Activated CD8-positive, alpha-beta memory T cell treated with anti-CD3 and anti-CD28 coated beads, Interleukin-2, amount 50 U/mL, for 24 hours (primary cell): ENCODE results near the gene FMC1.
"Not testable (repeated sequence)": the region's sequence is repeated elsewhere in the genome, so short reads cannot be mapped to it uniquely, and the experiment has no call there.

Source experiments
- DNase-seq: peaks from one replicate; pipeline ENCODE4 v3.0.0-alpha.2; 2020; ENCODE audit errors: extremely low read depth

Gene FMC1, protein sequence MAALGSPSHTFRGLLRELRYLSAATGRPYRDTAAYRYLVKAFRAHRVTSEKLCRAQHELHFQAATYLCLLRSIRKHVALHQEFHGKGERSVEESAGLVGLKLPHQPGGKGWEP

DNA sequence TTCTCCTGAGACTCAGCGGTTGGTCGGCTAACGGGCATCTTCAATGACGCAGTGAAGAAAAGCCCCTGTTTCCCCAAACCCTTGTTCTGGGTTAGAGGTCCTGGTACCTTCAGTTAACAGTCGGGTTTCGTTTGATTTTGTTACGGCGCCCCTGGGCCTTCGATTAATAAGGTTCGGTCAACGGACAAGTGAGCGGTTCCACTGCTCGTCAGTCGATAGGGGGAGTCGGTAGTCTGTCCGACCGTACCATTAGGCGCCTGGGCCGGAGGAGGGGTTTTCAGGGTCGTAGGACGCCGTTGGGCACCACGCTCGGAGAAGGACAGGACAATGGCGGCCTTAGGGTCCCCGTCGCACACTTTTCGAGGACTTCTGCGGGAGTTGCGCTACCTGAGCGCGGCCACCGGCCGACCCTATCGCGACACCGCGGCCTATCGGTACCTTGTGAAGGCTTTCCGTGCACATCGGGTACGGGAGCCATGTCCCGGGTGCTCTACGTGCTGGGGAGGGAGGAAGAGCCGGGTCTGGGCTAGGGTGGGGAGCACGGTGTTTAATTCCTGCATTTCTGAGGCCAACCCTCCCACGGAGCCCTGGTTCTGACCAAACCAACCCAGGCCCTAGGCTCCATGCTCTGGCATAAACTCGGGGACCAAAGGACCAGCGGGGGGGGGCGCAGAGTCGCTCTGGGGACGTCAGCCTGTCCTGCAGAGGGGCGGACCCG lies at the start of gene FMC1:
FMC1 (plus strand) TSS at position 280 of the 718 bp plus-strand sequence; CDS start at position 328, 48 bp downstream.
- peak; percentile 71 for DNase-seq

DNA sequence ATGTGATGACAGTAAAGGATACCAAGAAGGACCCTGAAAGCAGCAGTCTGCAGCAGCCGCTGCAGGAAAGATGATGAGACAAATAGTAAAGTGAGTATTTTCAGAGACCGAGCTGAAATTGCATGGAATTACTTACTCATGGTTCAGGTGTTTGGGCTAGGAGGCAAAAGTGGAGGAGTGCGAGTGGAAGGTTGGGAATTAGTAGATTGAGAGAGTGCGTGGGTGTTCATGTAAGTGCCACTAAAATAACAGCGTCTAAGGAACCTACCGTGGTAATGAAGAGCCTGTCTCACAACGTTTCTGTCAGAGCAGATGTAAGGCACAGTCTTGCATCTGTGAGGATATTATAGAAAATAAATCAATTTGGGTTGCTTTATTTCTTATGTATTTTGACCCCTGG lies 48.3 kb upstream of the FMC1 start:
- DNase-seq: no peak

DNA sequence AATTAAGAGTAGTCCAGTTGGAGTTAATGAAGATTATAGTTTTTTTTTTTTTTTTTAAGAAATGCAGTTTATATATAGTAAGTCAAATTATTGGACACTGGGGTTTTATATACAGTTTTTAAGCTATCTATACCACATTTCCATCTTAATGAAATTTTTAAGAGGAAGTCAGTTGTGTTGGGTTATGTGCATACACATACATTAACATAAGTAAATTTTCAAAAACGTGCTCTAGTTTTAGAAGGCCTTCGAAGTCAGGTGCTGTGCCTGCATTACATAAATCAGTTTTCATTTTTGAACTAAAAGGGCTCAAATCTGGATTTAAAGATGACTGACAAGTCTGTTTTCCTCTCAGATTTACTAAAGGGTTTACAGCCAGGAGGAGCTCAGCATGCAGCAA lies 47.6 kb upstream of the FMC1 start:
- DNase-seq: no peak

DNA sequence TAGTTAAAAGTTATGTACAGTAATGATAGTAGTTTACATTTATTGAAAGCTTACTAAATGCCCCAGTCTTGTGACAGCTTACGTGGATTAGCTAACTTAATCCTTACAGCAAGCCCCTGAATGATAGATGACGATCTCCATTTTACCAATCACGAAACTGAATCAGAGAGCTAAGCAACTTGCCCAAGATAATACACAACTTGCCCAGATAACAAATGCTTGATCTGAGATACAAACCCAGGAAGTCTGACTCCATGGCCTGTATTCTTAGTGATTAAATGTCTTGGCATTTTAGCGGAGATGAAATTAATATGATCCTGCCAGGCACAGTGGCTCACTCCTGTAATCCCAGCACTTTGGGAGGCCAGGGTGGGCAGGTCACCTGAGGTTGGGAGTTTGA lies 46.9 kb upstream of the FMC1 start:
- DNase-seq: no peak

DNA sequence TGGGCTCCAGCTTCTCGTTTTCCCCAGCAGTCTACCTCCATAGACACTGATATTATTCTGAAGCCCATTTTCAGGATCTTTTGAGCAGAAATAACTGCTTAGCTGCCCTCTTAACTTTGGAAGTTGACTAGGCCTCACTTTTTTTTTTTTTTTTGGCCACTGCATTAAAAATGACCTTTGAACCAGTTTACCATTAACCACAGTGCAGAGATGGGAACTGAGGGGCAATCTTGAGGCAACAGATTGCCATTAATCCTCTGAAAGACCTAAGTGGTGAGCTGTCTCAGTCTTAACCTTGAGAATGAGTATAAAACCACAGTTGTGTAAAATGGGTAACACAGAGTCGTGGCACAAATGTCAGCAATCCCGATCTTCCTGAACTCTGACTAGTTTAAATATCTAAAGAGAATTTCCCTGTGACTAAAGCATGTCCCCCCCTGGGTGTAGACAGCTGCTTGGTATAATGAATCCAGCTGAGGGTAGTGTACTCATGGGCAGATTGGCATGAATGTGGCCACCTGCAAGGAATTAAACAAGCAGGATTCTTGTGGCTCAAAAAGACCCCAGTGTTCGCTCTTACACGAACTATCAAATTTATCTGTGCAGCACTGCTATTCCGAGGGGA lies 46.1 kb upstream of the FMC1 start:
- no peak for DNase-seq

DNA sequence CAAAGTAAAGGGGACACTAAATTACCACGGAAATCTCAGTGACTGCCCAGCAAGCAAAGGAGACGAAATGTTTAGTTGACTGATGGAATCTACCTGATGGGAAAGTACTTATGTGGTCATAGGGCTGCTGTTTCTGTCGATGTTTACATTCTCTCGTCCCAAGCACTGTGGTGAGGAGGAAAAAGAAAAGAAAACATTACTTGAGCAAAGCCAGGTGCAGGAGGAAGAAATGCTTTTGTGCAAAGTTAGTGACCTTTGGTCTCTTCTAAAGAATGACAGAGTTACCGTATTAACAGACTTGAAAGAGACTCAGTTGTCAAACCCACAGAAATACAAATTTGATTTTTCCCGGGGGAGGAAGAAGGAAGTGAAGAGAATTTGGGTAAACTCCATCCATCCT lies 43.3 kb upstream of the FMC1 start:
- DNase-seq: no peak

DNA sequence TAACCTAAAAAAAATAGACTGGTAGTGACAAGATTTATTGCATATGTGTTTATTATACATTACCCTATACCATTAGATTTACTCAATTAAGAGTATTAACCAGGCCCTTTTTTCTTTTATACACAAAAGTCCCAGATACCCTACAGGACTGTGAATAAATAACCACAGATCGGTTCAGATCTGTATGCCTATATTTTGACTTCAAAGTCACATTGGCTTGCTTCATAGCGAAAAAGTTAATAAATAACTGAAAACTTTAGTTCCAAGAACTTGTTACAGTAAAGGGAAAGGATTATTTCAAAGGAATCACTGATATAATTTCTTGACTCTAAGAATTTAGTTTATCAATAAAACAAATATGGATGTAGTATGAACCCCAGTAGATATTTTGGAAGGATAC lies 41.8 kb upstream of the FMC1 start:
- no peak for DNase-seq

DNA sequence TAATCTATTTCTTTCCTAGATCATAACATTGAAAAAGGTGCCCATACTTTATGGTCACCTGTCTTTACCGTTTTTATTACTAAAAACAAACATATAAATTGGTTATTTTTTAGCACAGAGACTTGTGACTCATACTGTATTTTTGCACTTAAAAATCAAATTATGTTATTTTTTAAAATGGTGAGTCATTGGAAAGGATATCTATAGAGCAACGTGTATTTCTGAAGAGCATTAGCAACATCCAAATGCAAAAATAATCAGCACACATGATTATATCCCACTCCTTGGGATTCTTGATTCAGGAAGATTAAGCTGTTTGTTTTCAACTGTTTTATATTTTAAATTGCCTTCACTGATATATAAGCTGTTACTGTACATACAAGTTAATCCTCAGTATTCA lies 40.7 kb upstream of the FMC1 start:
- no peak for DNase-seq

DNA sequence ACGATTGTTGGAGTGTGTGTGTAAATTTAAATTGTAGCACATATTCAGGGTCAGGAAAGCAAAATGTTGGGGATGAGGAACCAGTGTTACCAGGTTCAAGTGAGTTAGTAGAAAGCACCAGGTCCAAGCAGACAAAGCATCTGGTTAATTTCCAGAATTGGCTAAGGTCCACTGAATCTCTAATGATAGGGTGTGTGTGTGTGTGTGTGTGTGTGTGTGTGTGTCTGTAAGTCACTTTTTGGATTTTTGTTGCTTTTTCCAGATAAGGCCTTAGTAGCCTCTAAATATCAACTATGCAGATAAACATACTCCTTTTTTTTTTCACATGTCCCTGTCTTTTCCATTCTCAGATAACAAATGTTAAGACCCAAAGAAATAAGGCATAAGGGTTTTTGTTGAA lies 36.6 kb upstream of the FMC1 start:
- DNase-seq: no peak

DNA sequence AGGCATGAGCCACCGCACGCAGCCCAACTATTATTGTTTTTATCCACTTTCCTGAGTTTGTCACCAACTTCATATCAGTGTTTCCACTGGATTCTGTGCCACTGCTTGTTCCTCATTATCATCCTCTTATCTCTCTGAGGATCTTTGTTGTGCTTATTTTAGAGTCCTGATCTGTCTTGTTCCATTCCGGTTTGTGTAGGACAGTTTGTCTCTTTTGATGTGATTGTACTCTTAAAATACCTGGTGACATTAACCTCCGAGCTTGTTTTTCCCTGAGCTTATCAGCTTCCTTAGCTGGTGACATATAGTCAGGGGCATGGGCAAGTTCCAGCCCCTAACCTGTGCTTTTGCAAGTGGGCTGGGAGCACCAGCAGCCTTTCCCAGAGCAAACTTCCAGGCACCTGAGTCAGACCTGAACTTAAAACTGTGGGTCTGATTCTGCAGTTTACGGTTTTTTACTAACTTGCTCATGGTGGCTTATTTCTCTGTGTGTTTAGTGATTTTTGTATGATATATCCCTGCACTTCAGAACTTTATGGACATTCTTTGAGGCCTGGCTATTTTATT lies 23.1 kb upstream of the FMC1 start:
- no peak for DNase-seq

DNA sequence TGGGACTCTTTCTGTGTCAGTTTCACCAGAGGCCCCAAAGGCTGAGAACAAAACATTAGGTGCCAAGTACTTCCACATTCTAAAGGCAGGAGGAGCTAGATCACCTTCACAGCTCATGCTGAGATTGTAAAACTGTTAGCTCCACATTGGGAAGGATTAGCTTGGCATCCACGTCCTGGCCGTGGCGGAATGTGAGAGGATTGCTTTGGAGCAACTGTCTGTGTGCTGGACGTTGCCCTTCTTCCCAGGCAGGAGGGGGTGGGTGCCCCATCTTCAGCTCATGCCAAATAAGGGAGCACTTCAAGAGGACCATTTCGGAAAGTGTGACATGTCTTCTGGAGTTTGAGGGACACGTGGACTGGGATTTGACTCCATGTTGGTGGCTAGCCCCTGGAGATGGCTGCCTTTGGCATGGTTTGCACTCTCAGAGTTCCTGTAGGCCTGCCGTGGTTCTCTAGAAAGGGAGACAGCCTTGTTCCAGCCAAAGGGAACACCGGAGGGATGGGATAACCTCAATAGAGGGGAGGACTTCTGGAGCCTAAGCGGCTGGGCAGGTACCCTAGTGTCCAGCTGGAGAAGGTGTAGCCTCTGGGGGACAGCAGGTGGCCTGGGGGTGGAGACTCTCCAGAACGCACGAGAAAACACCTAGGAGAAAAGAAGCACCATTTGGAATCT lies 19.9 kb upstream of the FMC1 start:
- DNase-seq: no peak

DNA sequence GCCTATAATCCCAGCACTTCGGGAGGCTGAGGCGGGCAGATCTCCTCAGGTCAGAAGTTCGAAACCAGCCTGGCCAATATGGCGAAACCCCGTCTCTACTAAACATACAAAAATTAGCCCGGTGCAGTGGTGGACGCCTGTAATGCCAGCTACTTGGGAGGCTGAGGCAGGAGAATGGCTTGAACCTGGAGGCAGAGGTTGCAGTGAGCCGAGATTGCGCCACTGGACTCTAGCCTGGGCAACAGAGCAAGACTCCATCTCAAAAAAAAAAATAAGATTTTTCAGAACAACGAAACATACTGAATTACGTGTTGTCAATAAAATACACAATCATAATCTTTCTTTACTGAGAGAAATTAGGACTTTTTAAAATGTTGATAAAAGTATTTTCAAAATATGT lies 16.4 kb upstream of the FMC1 start:
- not testable (repeated sequence) for DNase-seq

DNA sequence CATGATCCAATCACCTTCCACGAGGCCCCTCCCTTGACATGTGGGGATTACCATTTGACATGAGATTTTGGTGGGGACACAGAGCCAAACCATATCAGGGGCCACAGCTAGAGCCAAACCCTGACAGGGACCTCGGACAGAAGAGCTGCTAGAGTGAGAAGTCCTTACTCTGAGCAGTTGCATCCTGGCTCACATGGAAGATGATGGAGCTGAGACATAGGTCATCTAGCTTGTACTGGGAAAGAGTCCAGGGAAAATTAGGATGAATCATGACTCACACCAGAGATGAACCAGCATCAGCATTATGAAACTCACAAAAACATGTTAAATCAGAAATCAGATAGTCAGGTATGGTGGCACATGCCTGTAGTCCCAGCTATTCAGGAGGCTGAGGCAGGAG lies 12.8 kb upstream of the FMC1 start:
- no peak for DNase-seq

DNA sequence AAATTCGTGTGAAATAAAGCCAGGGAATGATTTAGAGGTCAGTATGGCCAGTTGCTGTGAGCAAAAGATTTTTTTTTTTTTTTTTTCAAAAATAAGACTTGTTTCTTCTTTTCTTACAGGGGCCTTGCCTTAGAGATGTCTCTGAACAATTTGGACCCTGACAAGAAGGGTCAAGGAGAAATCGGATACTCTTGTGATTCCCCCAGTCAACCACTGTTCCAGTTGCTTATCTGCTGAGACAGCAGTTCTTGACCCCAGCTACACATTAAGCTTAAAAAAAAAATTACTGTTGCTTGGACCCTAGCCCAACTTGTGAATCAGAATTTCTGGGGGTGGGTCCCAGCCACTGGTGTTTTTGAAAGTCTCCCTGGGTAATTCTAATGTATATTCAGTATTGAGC lies 12.0 kb upstream of the FMC1 start:
- DNase-seq: no peak

DNA sequence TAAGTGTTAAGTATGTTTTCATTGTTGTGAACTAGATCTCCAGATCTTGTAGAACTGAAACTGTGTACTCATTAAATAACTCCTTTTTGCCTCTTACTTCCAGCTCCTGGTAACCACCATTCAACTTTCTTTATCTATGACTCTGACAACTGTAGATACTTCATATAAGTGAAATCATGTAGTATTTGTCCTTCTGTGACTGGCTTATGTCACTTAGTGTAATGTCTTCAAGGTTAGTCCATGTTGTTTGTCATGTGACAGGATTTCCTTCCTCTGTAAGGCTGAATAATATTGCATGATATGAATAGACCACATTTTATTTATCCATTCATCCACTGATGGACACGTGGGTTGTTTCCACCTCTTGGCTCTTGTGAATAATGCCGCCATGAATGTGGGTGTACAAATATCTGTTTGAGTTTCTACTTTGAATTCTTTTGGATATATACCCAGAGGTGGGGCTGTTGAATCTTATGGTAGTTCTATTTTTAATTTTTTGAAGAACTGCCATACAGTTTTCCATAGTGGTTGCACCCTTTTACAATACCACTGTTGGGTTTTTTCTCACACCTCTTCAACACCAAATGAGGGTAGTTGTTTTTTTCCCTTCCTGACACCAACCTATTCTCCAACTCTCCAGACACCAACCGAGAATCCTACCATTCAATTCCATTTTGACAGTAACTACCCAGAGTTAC lies 10.7 kb upstream of the FMC1 start:
- DNase-seq: no peak

DNA sequence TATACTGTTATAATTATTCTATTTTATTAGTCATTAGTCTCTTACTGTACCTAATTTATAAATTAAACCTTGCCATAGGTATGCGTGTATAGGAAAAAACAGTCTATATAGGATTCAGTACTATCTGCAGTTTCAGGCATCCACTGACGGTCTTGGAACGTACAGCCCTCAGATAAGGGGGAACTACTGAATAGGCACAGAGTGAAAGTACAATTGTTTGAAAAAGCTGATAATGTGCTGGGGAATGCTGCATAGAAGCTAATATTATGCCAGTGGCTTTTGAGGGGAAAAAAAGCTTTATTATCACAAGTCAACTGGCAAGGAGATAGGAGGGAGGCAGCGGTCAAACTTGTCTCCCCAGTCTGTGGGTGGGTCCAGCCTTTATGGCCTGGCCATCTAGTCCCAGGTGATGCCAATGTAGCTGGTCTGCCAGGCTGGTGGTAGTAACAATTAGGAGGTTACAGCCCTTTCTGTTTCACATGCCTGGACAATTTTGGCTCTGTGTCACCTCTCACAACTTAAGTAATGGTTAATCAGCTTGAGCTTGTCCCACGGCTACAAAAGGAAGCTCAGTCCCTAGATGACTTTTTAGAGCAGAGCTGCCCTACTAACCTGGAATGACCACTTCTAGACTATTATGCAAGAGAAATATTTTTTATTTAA lies 8.3 kb upstream of the FMC1 start:
- DNase-seq: no peak

DNA sequence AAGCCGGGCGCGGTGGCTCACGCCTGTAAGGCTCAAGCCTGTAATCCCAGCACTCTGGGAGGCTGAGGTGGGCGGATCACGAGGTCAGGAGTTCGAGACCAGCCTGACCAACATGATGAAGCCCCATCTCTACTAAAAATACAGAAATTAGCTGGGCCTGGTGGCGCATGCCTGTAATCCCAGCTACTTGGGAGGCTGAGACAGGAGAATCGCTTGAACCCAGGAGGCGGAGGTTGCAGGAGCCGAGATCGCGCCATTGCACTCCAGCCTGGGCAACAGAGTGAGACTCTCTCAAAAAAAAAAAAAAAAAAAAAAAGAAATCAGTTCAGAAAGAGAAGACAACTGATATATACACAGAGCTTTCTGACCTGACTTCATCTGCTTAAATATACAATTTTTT lies 7.7 kb upstream of the FMC1 start:
- DNase-seq: not testable (repeated sequence)

DNA sequence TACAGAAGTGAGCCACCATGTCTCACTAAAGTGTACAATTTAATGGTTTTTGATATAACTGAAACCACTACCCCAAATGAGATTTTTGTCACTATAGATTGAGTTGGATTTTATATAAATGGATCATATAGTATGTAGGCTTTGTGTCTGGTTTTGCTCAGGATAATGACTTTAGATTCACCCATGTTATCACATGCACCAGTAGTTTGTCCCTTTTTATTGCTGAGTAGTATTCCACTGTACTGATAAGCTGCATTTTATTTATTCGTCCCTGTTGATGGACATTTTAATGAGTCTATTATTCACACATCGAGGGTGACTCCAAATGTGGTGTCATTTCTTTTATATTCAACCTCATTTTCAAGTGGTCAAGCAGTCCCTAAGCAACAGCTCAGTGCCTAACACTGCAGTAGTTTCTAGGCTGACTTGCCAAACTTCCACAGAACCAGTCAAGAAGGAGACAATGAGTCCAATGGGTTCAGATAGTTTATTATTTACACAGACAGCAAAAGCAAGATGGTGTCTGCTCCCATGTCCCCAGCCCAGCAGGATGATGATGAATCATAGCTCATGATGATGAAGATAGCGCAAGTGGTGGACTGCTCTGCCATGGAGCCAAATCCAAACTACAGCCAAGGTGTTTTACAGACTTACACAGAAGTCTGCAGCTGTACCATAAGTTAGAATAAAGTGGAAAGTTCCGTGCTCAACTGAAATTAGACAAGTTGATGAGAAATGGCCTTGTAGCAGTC lies 6.6 kb upstream of the FMC1 start:
- no peak for DNase-seq

DNA sequence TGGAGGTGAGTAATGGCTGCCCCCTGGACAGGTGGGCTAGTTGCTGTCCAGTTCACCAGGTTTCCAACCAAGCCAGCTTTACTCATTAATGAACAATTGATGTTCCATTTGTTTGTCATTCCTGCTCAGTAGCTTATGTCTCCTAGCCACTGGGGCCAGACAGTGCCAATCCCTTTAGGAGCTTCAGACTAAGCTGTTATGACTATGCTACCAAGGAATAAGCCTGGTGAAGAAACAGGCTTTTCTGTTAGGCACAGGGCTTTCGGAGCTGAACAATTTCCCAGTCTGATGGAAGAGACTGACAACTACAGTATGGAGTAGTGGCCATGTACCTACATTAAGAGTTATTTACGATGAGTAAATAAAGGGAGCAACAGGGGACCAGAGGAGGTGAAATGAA lies 2.1 kb upstream of the FMC1 start:
- DNase-seq: no peak

DNA sequence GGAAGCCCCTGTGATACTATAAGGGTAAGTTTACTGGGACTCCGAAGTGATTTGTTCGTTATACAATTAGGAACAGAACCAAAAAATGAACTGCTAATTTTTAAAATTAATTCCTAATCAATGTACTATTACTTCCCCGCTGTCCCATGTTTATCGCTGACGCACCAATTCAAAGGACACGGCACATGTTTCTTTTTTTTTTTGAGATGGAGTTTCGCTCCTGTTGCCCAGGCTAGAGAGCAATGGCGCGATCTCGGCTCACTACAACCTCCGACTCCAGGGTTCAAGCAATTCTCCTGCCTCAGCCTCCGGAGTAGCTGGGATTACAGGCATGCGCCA lies 1.5 kb upstream of the FMC1 start:
- no peak for DNase-seq
